RPMI8226 (cell line): ENCODE results near the gene KCP.

Experiments
- DNase-seq: peaks from one replicate; pipeline ENCODE4 v3.0.0-alpha.2; 2015

KCP gene

GRCh38 chr7:128938544-128939074, 28.1 kb upstream of the KCP start:
- peak; percentile 75 for DNase-seq

GRCh38 chr7:128937647-128938543, 27.4 kb upstream of the KCP start, which contains the start of gene IRF5:
Gene IRF5, plus strand, starts transcription at chr7:128937927. Its CDS starts 4,155 bp downstream, at chr7:128942082.
- peak; percentile 89 for DNase-seq

GRCh38 chr7:128937271-128937646, 26.8 kb upstream of the KCP start:
- DNase-seq: no peak

- peak; percentile 30 for DNase-seq
These were observed 26.3 kb upstream of the KCP start for GRCh38 chr7:128936798-128937197.

GRCh38 chr7:128935342-128935730, 24.8 kb upstream of the KCP start:
- peak; percentile 72 for DNase-seq

- peak; percentile 85 for DNase-seq
These were observed 24.1 kb upstream of the KCP start for GRCh38 chr7:128934361-128935341.

- peak; percentile 94 for DNase-seq
These were observed 22.8 kb upstream of the KCP start for GRCh38 chr7:128933180-128933891.

GRCh38 chr7:128932862-128933179, 22.3 kb upstream of the KCP start:
- no peak for DNase-seq

GRCh38 chr7:128931965-128932861, 21.7 kb upstream of the KCP start:
- DNase-seq: no peak

GRCh38 chr7:128931190-128931798, 20.8 kb upstream of the KCP start:
- DNase-seq: no peak

GRCh38 chr7:128928882-128929788, 18.6 kb upstream of the KCP start:
- no peak for DNase-seq

GRCh38 chr7:128928159-128928813, 17.8 kb upstream of the KCP start:
- no peak for DNase-seq

GRCh38 chr7:128924707-128925588, 14.4 kb upstream of the KCP start:
- no peak for DNase-seq

- DNase-seq: no peak
These were observed 12.9 kb upstream of the KCP start for GRCh38 chr7:128923411-128923800.

GRCh38 chr7:128922496-128923410, 12.2 kb upstream of the KCP start:
- no peak for DNase-seq

GRCh38 chr7:128921866-128922440, 11.4 kb upstream of the KCP start:
- no peak for DNase-seq
